Duodenal mucosa (tissue), 2 donors: ENCODE data around the gene RRP15.

Experiments
- H3K27ac ChIP-seq: one replicate; pipeline ENCODE4 v1.7.0; 2013; ENCODE audit warnings: low read depth, low read length
- H3K27me3 ChIP-seq, 2 donors: one replicate each; pipeline ENCODE4 v1.7.0; 2013; ENCODE audit warnings: low read length in 2 of 2, control low read depth in 1 of 2; ENCODE audit not compliant: insufficient read depth in 2 of 2, control insufficient read depth in 1 of 2
- H3K36me3 ChIP-seq, 2 donors: one replicate each; pipeline ENCODE4 v1.7.0; 2013; ENCODE audit warnings: low read length in 2 of 2, control low read depth in 1 of 2; ENCODE audit not compliant: insufficient read depth in 2 of 2, control insufficient read depth in 1 of 2
- H3K4me1 ChIP-seq, 2 donors: one replicate each; pipeline ENCODE4 v1.7.0; 2013; ENCODE audit warnings: low read length in 2 of 2, control low read depth in 1 of 2; ENCODE audit not compliant: insufficient read depth in 2 of 2, control insufficient read depth in 1 of 2
- H3K4me3 ChIP-seq, 2 donors: one replicate each; pipeline ENCODE4 v1.7.0; 2013; ENCODE audit warnings: low read length in 2 of 2, low read depth in 1 of 2
- H3K9ac ChIP-seq, 2 donors: one replicate each; pipeline ENCODE4 v1.7.0; 2013; ENCODE audit warnings: low read length in 2 of 2, low read depth in 1 of 2
- H3K9me3 ChIP-seq, 2 donors: one replicate each; pipeline ENCODE4 v1.7.0; 2013; ENCODE audit warnings: low read length in 2 of 2, control low read depth in 1 of 2; ENCODE audit not compliant: control insufficient read depth in 1 of 2

RRP15 gene

GRCh38 chr1:218383051-218383450 is 98.0 kb downstream of the RRP15 start:
- no peak overlapping the region for H3K4me3 ChIP-seq
- no peaks in the 10 kb centered on the region for H3K27me3 ChIP-seq
- no peak overlapping the region for H3K9ac ChIP-seq
- no peaks in the 10 kb centered on the region for H3K9me3 ChIP-seq
- H3K36me3 ChIP-seq, result no peaks in the 10 kb centered on the region
- no peaks in the 10 kb centered on the region for H3K4me1 ChIP-seq
- no peak overlapping the region for H3K27ac ChIP-seq

DNA sequence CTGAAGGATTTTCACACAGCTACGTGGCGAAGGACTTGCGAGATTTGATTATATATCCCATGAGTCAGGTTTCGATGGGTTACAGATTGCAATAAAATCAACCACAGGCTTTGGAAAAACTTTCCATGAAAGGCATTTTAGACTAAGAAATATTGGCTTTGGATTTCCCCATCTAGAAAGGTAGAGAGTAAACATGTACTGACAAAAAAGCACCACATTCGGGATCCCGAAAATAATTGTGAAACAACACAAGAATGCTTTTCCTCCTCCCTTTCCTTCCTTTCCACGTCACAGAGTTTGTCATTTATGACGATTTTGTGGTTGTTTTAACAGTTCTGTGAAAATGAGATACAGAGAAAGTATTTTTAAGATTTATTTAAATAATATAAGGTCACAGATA is 98.6 kb downstream of the RRP15 start:
- Histone ChIP-seq H3K27me3 (no peaks in the 10 kb centered on the region), H3K36me3 (no peaks in the 10 kb centered on the region), H3K4me1 (no peaks in the 10 kb centered on the region), H3K27ac (no peak overlapping the region), H3K4me3 (no peak overlapping the region), H3K9ac (no peak overlapping the region), H3K9me3 (no peaks in the 10 kb centered on the region)

DNA sequence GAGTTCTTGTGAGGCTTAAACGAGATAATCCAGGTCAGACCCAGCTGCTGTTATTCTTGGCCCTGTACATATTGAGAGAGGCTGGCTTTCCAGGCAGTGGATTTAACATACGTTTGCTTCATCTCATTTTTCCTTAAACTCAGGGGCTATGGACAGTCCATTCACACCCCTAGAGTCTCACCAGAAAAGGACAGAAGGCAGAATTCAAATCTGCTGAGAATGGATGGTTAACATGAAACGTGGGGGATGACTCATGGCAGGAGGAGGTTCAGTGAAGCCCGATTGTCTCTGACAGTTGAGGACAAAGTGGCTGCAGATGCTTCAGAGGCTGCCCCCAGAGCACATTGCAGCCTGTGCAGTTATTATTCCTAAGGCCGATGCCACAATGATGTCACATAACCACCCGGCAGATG is 99.5 kb downstream of the RRP15 start:
- H3K4me1 ChIP-seq, result no peaks in the 10 kb centered on the region

More for the DNA sequence above, 99.5 kb downstream of the RRP15 start:
- no peak overlapping the region for H3K27ac ChIP-seq
- H3K9ac ChIP-seq, result no peak overlapping the region
- no peaks in the 10 kb centered on the region for H3K36me3 ChIP-seq
- no peak overlapping the region for H3K4me3 ChIP-seq
- no peaks in the 10 kb centered on the region for H3K27me3 ChIP-seq
- no peaks in the 10 kb centered on the region for H3K9me3 ChIP-seq
